GM12891 (cell line): ENCODE measurements around the gene DEPDC5.

ENCODE experiments used
- PAX5 ChIP-seq: IDR thresholded peaks from 2 replicates; pipeline ENCODE4 v1.6.1; 2011; ENCODE audit warnings: low read length, moderate library complexity, mild to moderate bottlenecking; ENCODE audit not compliant: insufficient read depth, severe bottlenecking
- POLR2A ChIP-seq: IDR thresholded peaks from 2 replicates; pipeline ENCODE4 v1.6.1; 2011; ENCODE audit warnings: low read depth, low read length, control low read depth
- POLR2AphosphoS5 ChIP-seq: IDR thresholded peaks from 2 replicates; pipeline ENCODE4 v1.6.1; 2011; ENCODE audit warnings: low read depth, low read length, control low read depth
- SPI1 ChIP-seq: IDR thresholded peaks from 2 replicates; pipeline ENCODE4 v1.6.1; 2011; ENCODE audit warnings: low read depth, low read length, control low read depth
- TAF1 ChIP-seq: IDR thresholded peaks from 2 replicates; pipeline ENCODE4 v1.6.1; 2011; ENCODE audit warnings: low read depth, low read length, control low read depth

GRCh38 chr22:31881200-31881599 lies 127.4 kb downstream of the DEPDC5 start:
- TF ChIP-seq POLR2AphosphoS5 (no peak), POLR2A (no peak), TAF1 (no peak), SPI1 (no peak), PAX5 (no peak)
